ENCODE data around the gene MIF4GD.

The MIF4GD gene

GRCh38 chr17:75244133-75244866, 26.7 kb downstream of the MIF4GD start:
- Histone ChIP-seq H3K9me3 (ENCODE audit: control insufficient read depth, low read length) (no peaks in the 10 kb centered on the region), H3K27me3 (ENCODE audit: control insufficient read depth, insufficient read depth, low read length) (no peaks in the 10 kb centered on the region), H3K4me3 (ENCODE audit: low read depth, low read length) (no peak overlapping the region), H3K79me2 (peaks cover 2% of the 10 kb centered on the region), H3K27ac (no peak overlapping the region), H2AFZ (no peak overlapping the region), H3K36me3 (ENCODE audit: control insufficient read depth, insufficient read depth, low read length) (no peaks in the 10 kb centered on the region), H3K4me2 (ENCODE audit: low read length) (no peak overlapping the region), H3K4me1 (no peaks in the 10 kb centered on the region), H3K9ac (no peak overlapping the region)
- no peak for TF ChIP-seq CTCF (IDR thresholded peaks at IDR 0.05)

GRCh38 chr17:75242461-75243042, 28.5 kb downstream of the MIF4GD start:
- Histone ChIP-seq H3K9me3 (ENCODE audit: control insufficient read depth, low read length) (no peaks in the 10 kb centered on the region), H2AFZ (no peak overlapping the region), H3K27me3 (ENCODE audit: control insufficient read depth, insufficient read depth, low read length) (no peaks in the 10 kb centered on the region), H3K79me2 (peaks cover 2% of the 10 kb centered on the region), H3K36me3 (ENCODE audit: control insufficient read depth, insufficient read depth, low read length) (no peaks in the 10 kb centered on the region), H3K27ac (no peak overlapping the region), H3K9ac (no peak overlapping the region), H3K4me3 (ENCODE audit: low read depth, low read length) (no peak overlapping the region), H3K4me2 (ENCODE audit: low read length) (no peak overlapping the region), H3K4me1 (no peaks in the 10 kb centered on the region)
- TF ChIP-seq CTCF (IDR thresholded peaks at IDR 0.05), result no peak

GRCh38 chr17:75241996-75242460, 29.0 kb downstream of the MIF4GD start:
- no peak for TF ChIP-seq CTCF (IDR thresholded peaks at IDR 0.05)
- Histone ChIP-seq H3K27me3 (ENCODE audit: control insufficient read depth, insufficient read depth, low read length) (no peaks in the 10 kb centered on the region), H3K4me2 (ENCODE audit: low read length) (no peak overlapping the region), H3K9ac (no peak overlapping the region), H3K9me3 (ENCODE audit: control insufficient read depth, low read length) (no peaks in the 10 kb centered on the region), H3K4me1 (no peaks in the 10 kb centered on the region), H3K79me2 (peaks cover 2% of the 10 kb centered on the region), H3K36me3 (ENCODE audit: control insufficient read depth, insufficient read depth, low read length) (no peaks in the 10 kb centered on the region), H3K4me3 (ENCODE audit: low read depth, low read length) (no peak overlapping the region), H2AFZ (no peak overlapping the region), H3K27ac (no peak overlapping the region)

GRCh38 chr17:75241502-75241901, 29.5 kb downstream of the MIF4GD start:
- no peaks in the 10 kb centered on the region for H3K27me3 ChIP-seq (ENCODE audit: control insufficient read depth, insufficient read depth, low read length)
- no peaks in the 10 kb centered on the region for H3K9me3 ChIP-seq (ENCODE audit: control insufficient read depth, low read length)
- TF ChIP-seq CTCF (IDR thresholded peaks at IDR 0.05), result no peak
- no peaks in the 10 kb centered on the region for H3K4me1 ChIP-seq
- H3K79me2 ChIP-seq, result peaks cover 2% of the 10 kb centered on the region
- no peak overlapping the region for H3K9ac ChIP-seq
- no peak overlapping the region for H3K4me2 ChIP-seq (ENCODE audit: low read length)
- no peak overlapping the region for H2AFZ ChIP-seq
- H3K4me3 ChIP-seq (ENCODE audit: low read depth, low read length), result no peak overlapping the region
- no peaks in the 10 kb centered on the region for H3K36me3 ChIP-seq (ENCODE audit: control insufficient read depth, insufficient read depth, low read length)
- no peak overlapping the region for H3K27ac ChIP-seq

GRCh38 chr17:75241143-75241430, 29.9 kb downstream of the MIF4GD start:
- H3K9ac ChIP-seq, result no peak overlapping the region
- no peak overlapping the region for H3K27ac ChIP-seq
- no peak overlapping the region for H3K4me2 ChIP-seq (ENCODE audit: low read length)
- no peak overlapping the region for H2AFZ ChIP-seq
- peaks cover 2% of the 10 kb centered on the region for H3K79me2 ChIP-seq
- H3K4me1 ChIP-seq, result no peaks in the 10 kb centered on the region
- no peaks in the 10 kb centered on the region for H3K36me3 ChIP-seq (ENCODE audit: control insufficient read depth, insufficient read depth, low read length)
- no peak for TF ChIP-seq CTCF (IDR thresholded peaks at IDR 0.05)
- no peaks in the 10 kb centered on the region for H3K27me3 ChIP-seq (ENCODE audit: control insufficient read depth, insufficient read depth, low read length)
- H3K9me3 ChIP-seq (ENCODE audit: control insufficient read depth, low read length), result no peaks in the 10 kb centered on the region
- no peak overlapping the region for H3K4me3 ChIP-seq (ENCODE audit: low read depth, low read length)

Measured in parathyroid adenoma (tissue), 2 donors.